A673 (cell line): ENCODE data around the gene MLST8. TPM values are rescaled to one million over a fixed set of nuclear protein-coding genes. Genes with fewer than 3 reads are reported as not detected.

ENCODE experiments used
- BruUV-seq: library from RNA; stranded (reverse); fragments of 400-500 nt; replicated peaks from 2 replicates; lab custom pipeline; 2021; lab: Mats Ljungman, UMichigan
- CTCF ChIA-PET: fragments of 300-600 bp; sonication (Branson Sonifier 250); formaldehyde crosslinking; loops from one replicate; lab custom pipeline; 2022; ENCODE audit warnings: antibody characterized with exemption; lab: Charles Lee
- POLR2A ChIA-PET: fragments of 300-600 bp; sonication (Branson Sonifier 250); formaldehyde crosslinking; loops from one replicate; lab custom pipeline; 2022; ENCODE audit warnings: antibody characterized with exemption; ENCODE audit not compliant: low non-redundant PET; lab: Charles Lee
- DNase-seq: peaks from one replicate; pipeline ENCODE4 v3.0.0-alpha.2; 2015; ENCODE audit warnings: low spot score
- H3K27ac ChIP-seq: fragments of 200-600 bp; sonication (generic); 2 replicates; pipeline ENCODE4 v1.5.1; 2016; ENCODE audit warnings: mixed run types, low read depth, mild to moderate bottlenecking, mixed read lengths, antibody characterized with exemption, low read length; ENCODE audit not compliant: poor library complexity, severe bottlenecking
- H3K27me3 ChIP-seq: fragments of 200-600 bp; sonication (generic); replicated peaks from 2 replicates; pipeline ENCODE4 v1.6.1; 2017; ENCODE audit warnings: mixed run types, low read depth, mild to moderate bottlenecking, mixed read lengths, antibody characterized with exemption, low read length; ENCODE audit not compliant: insufficient read depth, poor library complexity
- H3K36me3 ChIP-seq: fragments of 200-600 bp; sonication (generic); 2 replicates; pipeline ENCODE4 v1.6.1; 2016; ENCODE audit warnings: mixed run types, mild to moderate bottlenecking, mixed read lengths, antibody characterized with exemption, low read length; ENCODE audit not compliant: insufficient read depth, poor library complexity, severe bottlenecking
- H3K4me1 ChIP-seq: fragments of 200-600 bp; sonication (generic); 2 replicates; pipeline ENCODE4 v1.6.1; 2017; ENCODE audit warnings: mixed run types, mild to moderate bottlenecking, mixed read lengths, antibody characterized with exemption, low read length; ENCODE audit not compliant: insufficient read depth, poor library complexity, severe bottlenecking
- H3K4me3 ChIP-seq: fragments of 200-600 bp; sonication (generic); 2 replicates; pipeline ENCODE4 v1.5.1; 2016; ENCODE audit warnings: low read depth, mixed run types, mild to moderate bottlenecking, mixed read lengths, low read length; ENCODE audit not compliant: poor library complexity, severe bottlenecking
- H3K9me3 ChIP-seq: fragments of 200-600 bp; sonication (generic); 2 replicates; pipeline ENCODE4 v1.6.1; 2016; ENCODE audit warnings: mixed run types, low read depth, mild to moderate bottlenecking, mixed read lengths, antibody characterized with exemption, low read length; ENCODE audit not compliant: poor library complexity, severe bottlenecking
- EZH2 ChIP-seq: fragments of 200-600 bp; sonication (generic); IDR thresholded peaks from 2 replicates; pipeline ENCODE4 v1.6.1; 2017; ENCODE audit warnings: borderline replicate concordance, low read depth, mild to moderate bottlenecking, mixed read lengths, antibody characterized with exemption, low read length; ENCODE audit not compliant: poor library complexity, severe bottlenecking
- intact Hi-C: fragments of 100-400 bp; cut with micrococcal nuclease; formaldehyde crosslinking; loops from one replicate; pipeline ENCODE4 v1.10.0; 2022; ENCODE audit not compliant: unreplicated experiment
- total RNA-seq: library from RNA; stranded (reverse); gene quantifications from 2 replicates; pipeline ENCODE4 v1.2.3, GENCODE V29; 2021
- TF ChIP-seq, protein P1 (sequence below): fragments of 300-800, 200-600 bp; sonication (generic); conservative IDR thresholded peaks from 2 replicates; pipeline ENCODE4 v1.5.1; 2017; ENCODE audit warnings: low read depth, mild to moderate bottlenecking, antibody characterized with exemption, low read length, moderate library complexity, mixed read lengths

Gene MLST8
- total RNA-seq, 1 experiment from 2014 or later: 58.3 TPM

DNA sequence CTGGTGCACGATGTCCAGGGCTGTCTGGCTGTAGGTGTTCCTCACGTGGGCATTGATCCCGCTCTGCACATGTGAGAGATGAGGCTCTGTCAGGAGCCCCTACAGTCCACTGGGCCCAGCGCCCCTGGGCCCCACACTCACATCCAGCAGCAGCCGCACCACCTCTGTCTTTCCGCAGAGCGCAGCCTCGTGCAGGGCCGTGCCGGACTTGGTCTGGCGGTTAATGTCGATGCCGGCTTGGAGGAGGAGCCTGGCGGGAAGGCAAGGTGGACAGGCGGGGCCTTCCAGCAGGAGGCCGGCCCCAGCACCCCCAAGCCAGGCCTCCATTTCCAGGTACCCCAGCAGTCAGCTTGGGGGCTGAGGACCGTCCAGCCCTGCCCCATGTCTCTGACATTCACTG, 18.0 kb upstream of the MLST8 start:
- no peak for TF ChIP-seq EZH2
- TF ChIP-seq, protein P1, sequence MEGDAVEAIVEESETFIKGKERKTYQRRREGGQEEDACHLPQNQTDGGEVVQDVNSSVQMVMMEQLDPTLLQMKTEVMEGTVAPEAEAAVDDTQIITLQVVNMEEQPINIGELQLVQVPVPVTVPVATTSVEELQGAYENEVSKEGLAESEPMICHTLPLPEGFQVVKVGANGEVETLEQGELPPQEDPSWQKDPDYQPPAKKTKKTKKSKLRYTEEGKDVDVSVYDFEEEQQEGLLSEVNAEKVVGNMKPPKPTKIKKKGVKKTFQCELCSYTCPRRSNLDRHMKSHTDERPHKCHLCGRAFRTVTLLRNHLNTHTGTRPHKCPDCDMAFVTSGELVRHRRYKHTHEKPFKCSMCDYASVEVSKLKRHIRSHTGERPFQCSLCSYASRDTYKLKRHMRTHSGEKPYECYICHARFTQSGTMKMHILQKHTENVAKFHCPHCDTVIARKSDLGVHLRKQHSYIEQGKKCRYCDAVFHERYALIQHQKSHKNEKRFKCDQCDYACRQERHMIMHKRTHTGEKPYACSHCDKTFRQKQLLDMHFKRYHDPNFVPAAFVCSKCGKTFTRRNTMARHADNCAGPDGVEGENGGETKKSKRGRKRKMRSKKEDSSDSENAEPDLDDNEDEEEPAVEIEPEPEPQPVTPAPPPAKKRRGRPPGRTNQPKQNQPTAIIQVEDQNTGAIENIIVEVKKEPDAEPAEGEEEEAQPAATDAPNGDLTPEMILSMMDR: no peak
- CTCF ChIA-PET: no interaction called here
- DNase-seq: no peak
- no peak overlapping the region for H3K4me3 ChIP-seq
- no peaks in the 10 kb centered on the region for H3K4me1 ChIP-seq
- no peaks in the 10 kb centered on the region for H3K9me3 ChIP-seq
- H3K36me3 ChIP-seq: no peaks in the 10 kb centered on the region
- H3K27ac ChIP-seq: no peak overlapping the region
- no peaks in the 10 kb centered on the region for H3K27me3 ChIP-seq
- intact Hi-C loops: no loop called here
- POLR2A ChIA-PET: no interaction called here
- no TSS peak for BruUV-seq

DNA sequence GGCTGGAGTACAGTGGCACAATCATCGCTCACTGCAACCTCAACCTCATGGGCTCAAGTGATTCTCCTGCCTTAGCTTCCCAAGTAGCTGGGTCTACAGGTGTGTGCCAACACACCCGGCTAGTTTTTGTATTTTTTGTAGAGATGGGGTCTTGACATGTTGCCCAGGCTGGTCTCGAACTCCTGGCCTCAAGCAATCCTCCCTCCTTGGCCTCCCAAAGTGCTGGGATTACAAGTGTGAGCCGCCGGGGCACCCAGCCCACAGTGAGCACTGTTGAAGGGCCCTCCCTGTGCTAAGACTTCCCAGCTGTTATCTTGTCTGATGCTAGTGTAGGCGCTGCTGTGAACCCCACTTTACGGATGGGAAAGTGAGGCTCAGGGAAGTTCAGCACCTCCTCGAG, 16.9 kb upstream of the MLST8 start:
- POLR2A ChIA-PET: no interaction called here

DNA sequence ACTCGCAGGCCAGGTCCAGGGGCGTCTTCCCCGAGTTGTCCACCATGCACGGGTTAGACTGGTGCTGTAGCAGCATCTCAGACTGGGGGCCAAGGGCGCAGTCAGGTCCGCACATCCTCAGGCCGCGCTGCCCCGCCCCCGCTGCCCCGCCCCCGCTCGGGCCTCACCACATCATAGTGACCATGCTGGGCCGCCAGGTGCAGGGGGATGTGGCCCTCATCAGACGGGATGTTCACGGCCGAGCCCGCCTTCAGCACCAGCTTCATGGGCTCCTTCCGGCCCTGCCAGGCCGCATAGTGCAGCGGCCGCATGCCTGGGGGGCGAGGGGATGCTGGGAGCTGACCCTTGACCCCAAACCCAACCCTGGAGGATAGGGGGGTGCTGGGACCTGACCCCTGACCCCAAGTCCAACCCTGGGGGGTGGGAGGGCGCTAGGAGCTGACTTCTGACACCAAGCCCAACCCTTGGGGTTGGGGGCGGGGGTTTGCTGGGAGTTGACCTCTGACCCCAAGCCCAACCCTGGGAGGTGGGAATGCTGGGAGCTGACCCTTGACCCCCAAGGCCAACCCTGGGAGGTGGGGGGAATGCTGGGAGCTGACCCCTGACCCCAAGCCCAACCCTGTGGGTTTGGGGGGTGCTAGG, 15.9 kb upstream of the MLST8 start:
- BruUV-seq: no TSS peak
- no peaks in the 10 kb centered on the region for H3K4me1 ChIP-seq
- ChIA-PET POLR2A (no interaction called here), CTCF (interaction anchor here (0.6 kb wide), 1 partner anchor 9 kb away, joined by 3 read pairs; no protein-coding TSS in a partner anchor)
- DNase-seq: no peak
- H3K9me3 ChIP-seq: no peaks in the 10 kb centered on the region
- TF ChIP-seq EZH2: no peak
- TF ChIP-seq, protein P1: no peak
- intact Hi-C loops: no loop called here
- H3K36me3 ChIP-seq: no peaks in the 10 kb centered on the region
- no peak overlapping the region for H3K27ac ChIP-seq
- H3K4me3 ChIP-seq: no peak overlapping the region
- H3K27me3 ChIP-seq: no peaks in the 10 kb centered on the region

More for the DNA sequence above, 16.9 kb upstream of the MLST8 start:
- TF ChIP-seq EZH2: no peak
- TF ChIP-seq, protein P1: no peak
- CTCF ChIA-PET: no interaction called here
- intact Hi-C loops: no loop called here
- H3K4me3 ChIP-seq: no peak overlapping the region
- H3K27ac ChIP-seq: no peak overlapping the region
- no peaks in the 10 kb centered on the region for H3K9me3 ChIP-seq
- DNase-seq: no peak
- H3K36me3 ChIP-seq: no peaks in the 10 kb centered on the region
- no TSS peak for BruUV-seq
- H3K4me1 ChIP-seq: no peaks in the 10 kb centered on the region
- H3K27me3 ChIP-seq: no peaks in the 10 kb centered on the region
